Kidney (tissue), 14 donors: ENCODE data around the gene AGR2. TPM values are rescaled to one million over a fixed set of nuclear protein-coding genes. Genes with fewer than 3 reads are reported as not detected.

Source experiments
- DNase-seq, 5 donors: peaks; one replicate each; pipeline ENCODE4 v3.0.0-alpha.2; 2013 to 2020
- FAIRE-seq: peaks from 2 replicates; lab custom pipeline; 2012; peaks lifted over from hg19 to GRCh38; lab: Jason Lieb, UNC
- H3K27ac ChIP-seq, 2 donors: one replicate each; pipeline ENCODE4 v1.7.0; 2013; ENCODE audit warnings: low read depth in 2 of 2, low read length in 2 of 2, inconsistent platforms in 1 of 2
- H3K27me3 ChIP-seq: one replicate; pipeline ENCODE4 v1.7.1; 2013; ENCODE audit warnings: low read length, inconsistent platforms; ENCODE audit not compliant: control insufficient read depth, insufficient read depth
- H3K36me3 ChIP-seq, 3 donors: one replicate each; pipeline versions ENCODE4 v1.7.0 to v1.7.1; 2013; ENCODE audit warnings: low read length in 3 of 3, control low read depth in 1 of 3, inconsistent platforms in 1 of 3; ENCODE audit not compliant: insufficient read depth in 3 of 3, control insufficient read depth in 2 of 3
- H3K4me1 ChIP-seq, 3 donors: one replicate each; pipeline versions ENCODE4 v1.7.0 to v1.7.1; 2013; ENCODE audit warnings: low read length in 3 of 3, inconsistent platforms in 1 of 3, low read depth in 1 of 3; ENCODE audit not compliant: control insufficient read depth in 2 of 3, insufficient read depth in 2 of 3
- H3K4me3 ChIP-seq, 3 donors: one replicate each; pipeline versions ENCODE4 v1.7.0 to v1.8.1; 2013; ENCODE audit warnings: low read length in 3 of 3, control low read depth in 1 of 3, inconsistent platforms in 1 of 3
- H3K9ac ChIP-seq, 3 donors: one replicate each; pipeline versions ENCODE4 v1.7.0 to v1.7.1; 2013; ENCODE audit warnings: low read length in 3 of 3, control low read depth in 1 of 3, inconsistent platforms in 1 of 3
- H3K9me3 ChIP-seq, 3 donors: one replicate each; pipeline versions ENCODE4 v1.7.0 to v1.7.1; 2013; ENCODE audit warnings: low read length in 3 of 3, control low read depth in 1 of 3, inconsistent platforms in 1 of 3; ENCODE audit not compliant: control insufficient read depth in 2 of 3, insufficient read depth in 1 of 3
- CTCF ChIP-seq: IDR thresholded peaks from 3 replicates; pipeline ENCODE4 v1.5.1; 2012; ENCODE audit warnings: mild to moderate bottlenecking, moderate library complexity, borderline replicate concordance; ENCODE audit not compliant: insufficient read depth; ENCODE audit errors: extremely low read depth
- intact Hi-C: fragments of 100-400 bp; cut with DNase I; formaldehyde crosslinking; loops from one replicate; pipeline ENCODE4 v1.11.1; 2022
- polyA plus RNA-seq: library from polyadenylated mRNA; stranded (reverse); fragments of 350-450 nt; fragmentation: Illumina TruSeq; extraction: RNeasy Lipid Tissue Mini Kit (QIAGEN cat#74804); gene quantifications from one replicate; pipeline ENCODE4 v1.2.3, GENCODE V29; 2014; ENCODE audit warnings: low read depth, low replicate concordance; ENCODE audit not compliant: insufficient read depth
- total RNA-seq: library from RNA; stranded (reverse); fragmentation: NEBNext Ultra II Directional; extraction: Animal tissue kit (Norgen Biotek cat#: 25700); gene quantifications from one replicate; pipeline ENCODE4 v1.2.1, GENCODE V29; 2021
- donor health status: control.
- donor health status: control.
- donor health status: control.
- donor health status: control.
- donor health status: control.
- donor health status: DM: yes; HTN: yes; CAD: no.
- donor health status: Normal renal cell carcinoma (clear cell type).

The AGR2 gene
- total and polyA plus RNA-seq, 2 donors from 2014 or later = 15.1 to 164 TPM

DNA sequence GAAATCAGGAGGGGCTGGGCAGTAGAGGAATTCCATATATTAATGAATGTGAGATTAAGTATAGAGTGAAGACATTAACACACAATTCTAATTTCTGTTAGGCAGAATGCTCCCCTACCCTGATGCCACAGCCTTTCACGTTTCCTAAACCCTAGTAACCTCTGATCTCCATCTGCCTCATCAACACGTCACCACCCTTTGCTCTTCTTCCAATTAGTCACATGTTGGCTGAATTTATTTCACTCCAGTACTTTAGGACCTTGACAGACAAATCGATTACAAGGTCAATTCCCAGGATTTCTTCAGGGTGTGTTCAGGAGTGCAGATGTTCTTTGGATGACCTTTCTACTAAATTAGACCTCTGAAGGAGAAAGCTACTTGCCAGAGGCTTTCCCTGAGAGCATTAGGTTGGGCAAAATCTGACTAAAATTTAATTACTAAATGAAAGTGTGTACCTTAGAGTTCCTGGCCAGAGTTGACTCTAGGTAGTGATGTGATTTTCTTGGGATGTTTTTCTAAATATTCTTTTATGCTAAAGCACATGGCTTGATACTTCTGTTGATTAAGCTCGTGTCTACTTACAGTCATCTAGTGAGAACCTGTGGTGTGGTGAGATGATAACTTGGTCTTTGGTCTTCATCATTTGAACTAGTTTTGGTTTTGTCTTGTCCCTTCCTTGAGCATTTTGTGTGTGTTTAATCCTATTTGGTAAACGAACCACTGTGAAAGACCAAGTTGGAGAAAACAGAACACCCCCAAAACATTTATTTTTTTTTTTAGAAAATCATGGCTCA lies 12.7 kb downstream of the AGR2 start:
- Histone ChIP-seq H3K4me1 (no peaks in the 10 kb centered on the region), H3K9me3 (no peaks in the 10 kb centered on the region), H3K9ac (no peak overlapping the region), H3K36me3 (no peaks in the 10 kb centered on the region), H3K27ac (no peak overlapping the region), H3K27me3 (no peaks in the 10 kb centered on the region), H3K4me3 (no peak overlapping the region)
- no peak for TF ChIP-seq CTCF
- intact Hi-C loops = no loop called here
- FAIRE-seq (no peak), DNase-seq (no peak)

GRCh38 chr7:16791071-16791470 lies 13.7 kb downstream of the AGR2 start:
- DNase-seq (no peak), FAIRE-seq (no peak)
- H3K27me3 ChIP-seq = no peaks in the 10 kb centered on the region
- H3K4me1 ChIP-seq = no peaks in the 10 kb centered on the region
- no peaks in the 10 kb centered on the region for H3K9me3 ChIP-seq
- no peak for TF ChIP-seq CTCF
- H3K27ac ChIP-seq = no peak overlapping the region
- H3K4me3 ChIP-seq = no peak overlapping the region
- intact Hi-C loops = no loop called here
- H3K36me3 ChIP-seq = no peaks in the 10 kb centered on the region
- H3K9ac ChIP-seq = no peak overlapping the region

GRCh38 chr7:16787127-16787526 lies 17.7 kb downstream of the AGR2 start:
- no peak overlapping the region for H3K27ac ChIP-seq

More at GRCh38 chr7:16787127-16787526, 17.7 kb downstream of the AGR2 start:
- no peak for DNase-seq
- intact Hi-C loops = no loop called here
- Histone ChIP-seq H3K4me3 (no peak overlapping the region), H3K4me1 (no peaks in the 10 kb centered on the region), H3K9ac (no peak overlapping the region), H3K27me3 (no peaks in the 10 kb centered on the region), H3K36me3 (no peaks in the 10 kb centered on the region), H3K9me3 (no peaks in the 10 kb centered on the region)
- no peak for FAIRE-seq
- no peak for TF ChIP-seq CTCF
